Ovary (tissue), 9 donors: ENCODE measurements around the gene INTS4. TPM values are rescaled to one million over a fixed set of nuclear protein-coding genes. Genes with fewer than 3 reads are reported as not detected.
A peak's percentile ranks its signal among the peaks of the same experiment; 100 is the strongest.
"Not testable (repeated sequence)": the region's sequence is repeated elsewhere in the genome, so short reads cannot be mapped to it uniquely, and the experiment has no call there.

Source experiments
- DNase-seq, 5 donors: peaks; one replicate each; pipeline ENCODE4 v3.0.0-alpha.2; 2019 to 2020
- H3K27ac ChIP-seq, 2 donors: fragments of 200-600 bp; one replicate each; pipeline versions ENCODE4 v1.5.1 to v1.8.0; 2019 to 2022
- H3K27me3 ChIP-seq: fragments of 200-600 bp; one replicate; pipeline ENCODE4 v1.8.0; 2022
- H3K36me3 ChIP-seq: fragments of 200-600 bp; sonication (generic); one replicate; pipeline ENCODE4 v1.5.1; 2019
- H3K4me1 ChIP-seq: one replicate; pipeline ENCODE4 v1.8.1; 2013; ENCODE audit warnings: mild to moderate bottlenecking, moderate library complexity; ENCODE audit not compliant: insufficient read depth
- H3K4me3 ChIP-seq: fragments of 200-600 bp; sonication (generic); one replicate; pipeline ENCODE4 v1.5.1; 2017
- H3K9me3 ChIP-seq, 2 donors: fragments of 200-600 bp in 1 of 2; sonication (generic) in 1 of 2; one replicate each; pipeline versions ENCODE4 v1.5.1 to v1.8.1; 2013 to 2019; ENCODE audit warnings: mild to moderate bottlenecking in 1 of 2, moderate library complexity in 1 of 2
- CTCF ChIP-seq, 3 donors: fragments of 450-650 bp in 2 of 3; fragments of 200-600 bp in 1 of 3; IDR thresholded peaks; one replicate each; pipeline versions ENCODE4 v1.5.1 to v1.8.0; 2016 to 2022; ENCODE audit warnings: antibody characterized with exemption in 3 of 3, mild to moderate bottlenecking in 1 of 3
- EP300 ChIP-seq: sonication (generic); formaldehyde crosslinking; IDR thresholded peaks from one replicate; pipeline ENCODE4 v1.6.1; 2017; ENCODE audit warnings: antibody characterized with exemption
- POLR2A ChIP-seq: fragments of 450-650 bp; IDR thresholded peaks from one replicate; pipeline ENCODE4 v1.6.1; 2017; ENCODE audit warnings: antibody characterized with exemption, mild to moderate bottlenecking, moderate library complexity
- WGBS, 3 donors: extraction: QIAGEN DNeasy Blood & Tissue Kit in 1 of 3; methylation state at CpG; one replicate each; pipeline versions ENCODE4 v1.1.5 to v1.1.7; 2013 to 2017; 5-methylcytosine and 5-hydroxymethylcytosine counted together
- intact Hi-C, 4 donors: fragments of 100-400 bp; cut with DNase I; formaldehyde crosslinking; loops; one replicate each; pipeline versions ENCODE4 v1.11.0 to v1.15.1; 2022 to 2023
- polyA plus RNA-seq, 2 donors: library from polyadenylated mRNA; stranded (reverse); fragments of 200-250 nt in 1 of 2; fragments of 350-450 nt in 1 of 2; fragmentation: Illumina TruSeq in 1 of 2; extraction: RNeasy Lipid Tissue Mini Kit (QIAGEN cat#74804) in 1 of 2; gene quantifications; one replicate each; pipeline ENCODE4 v1.2.3, GENCODE V29; 2013 to 2014
- total RNA-seq, 7 donors: library from RNA; depleted of rRNA in 2 of 7; stranded (reverse); fragments of >200 nt in 2 of 7; fragmentation: NEBNext Ultra II Directional in 3 of 7; extraction: Animal tissue kit (Norgen Biotek cat#: 25700) in 3 of 7; gene quantifications; one replicate each; pipeline versions ENCODE4 v1.1.0 to v1.2.4, GENCODE V29; 2016 to 2023
- donor health status: DM: no; HTN: no; CAD: no; lungs with moderate emphysema.
- donor health status: DM: no; HTN: no; CAD: no.
- donor health status: Bipolar disorder and iron deficiency.
- donor health status: DM: yes; HTN: yes; CAD: no.
- donor health status: DM: no; HTN: no; CAD: no.
- donor health status: DM: yes; HTN: yes; CAD: no.

The INTS4 gene
- total and polyA plus RNA-seq, 9 donors = 15.7 to 37.7 (median 29.7) TPM

GRCh38 chr11:78032090-78032489, 37.6 kb upstream of the INTS4 start:
- H3K9me3 ChIP-seq = no peaks in the 10 kb centered on the region
- no peaks in the 10 kb centered on the region for H3K27me3 ChIP-seq
- DNase-seq = no peak
- no peak overlapping the region for H3K27ac ChIP-seq
- no peak overlapping the region for H3K4me3 ChIP-seq
- TF ChIP-seq POLR2A (no peak), CTCF (IDR thresholded peaks at IDR 0.05) (no peak), EP300 (no peak)
- no peaks in the 10 kb centered on the region for H3K36me3 ChIP-seq
- H3K4me1 ChIP-seq = peaks cover 4% of the 10 kb centered on the region
- intact Hi-C loops = loop anchor here in 1 of 4 donors (5.0 kb wide), 1 partner anchor 1640 kb away; no protein-coding TSS in a partner anchor

DNA sequence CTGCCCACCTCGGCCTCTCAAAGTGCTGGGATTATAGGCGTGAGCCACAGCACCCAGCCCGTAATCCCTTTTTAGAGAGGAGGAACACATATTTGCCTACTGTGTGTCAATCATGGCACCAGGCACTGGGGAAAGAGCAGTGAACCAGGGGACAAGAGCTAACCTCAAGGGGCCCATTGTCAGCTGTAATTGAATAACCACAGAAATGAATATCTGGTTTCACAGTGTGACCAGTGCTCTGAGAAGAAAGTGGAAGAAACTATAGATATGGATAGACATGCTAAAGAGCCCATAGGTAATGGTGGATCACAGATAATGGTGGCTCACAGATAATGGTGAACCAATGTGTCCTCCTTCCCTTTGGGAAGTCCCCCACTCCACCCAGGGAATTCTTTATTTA, 37.2 kb upstream of the INTS4 start:
- Histone ChIP-seq H3K4me3 (no peak overlapping the region), H3K36me3 (no peaks in the 10 kb centered on the region), H3K9me3 (no peaks in the 10 kb centered on the region), H3K27me3 (no peaks in the 10 kb centered on the region), H3K4me1 (peaks cover 4% of the 10 kb centered on the region), H3K27ac (no peak overlapping the region)
- TF ChIP-seq EP300 (no peak), POLR2A (no peak), CTCF (IDR thresholded peaks at IDR 0.05) (no peak)
- no peak for DNase-seq
- 92 to 98% (median 97%) methylated on average over 3 of the region's 3 CpGs for WGBS, 3 donors
- intact Hi-C loops = loop anchor here in 1 of 4 donors (5.0 kb wide), 1 partner anchor 1641 kb away; no protein-coding TSS in a partner anchor

DNA sequence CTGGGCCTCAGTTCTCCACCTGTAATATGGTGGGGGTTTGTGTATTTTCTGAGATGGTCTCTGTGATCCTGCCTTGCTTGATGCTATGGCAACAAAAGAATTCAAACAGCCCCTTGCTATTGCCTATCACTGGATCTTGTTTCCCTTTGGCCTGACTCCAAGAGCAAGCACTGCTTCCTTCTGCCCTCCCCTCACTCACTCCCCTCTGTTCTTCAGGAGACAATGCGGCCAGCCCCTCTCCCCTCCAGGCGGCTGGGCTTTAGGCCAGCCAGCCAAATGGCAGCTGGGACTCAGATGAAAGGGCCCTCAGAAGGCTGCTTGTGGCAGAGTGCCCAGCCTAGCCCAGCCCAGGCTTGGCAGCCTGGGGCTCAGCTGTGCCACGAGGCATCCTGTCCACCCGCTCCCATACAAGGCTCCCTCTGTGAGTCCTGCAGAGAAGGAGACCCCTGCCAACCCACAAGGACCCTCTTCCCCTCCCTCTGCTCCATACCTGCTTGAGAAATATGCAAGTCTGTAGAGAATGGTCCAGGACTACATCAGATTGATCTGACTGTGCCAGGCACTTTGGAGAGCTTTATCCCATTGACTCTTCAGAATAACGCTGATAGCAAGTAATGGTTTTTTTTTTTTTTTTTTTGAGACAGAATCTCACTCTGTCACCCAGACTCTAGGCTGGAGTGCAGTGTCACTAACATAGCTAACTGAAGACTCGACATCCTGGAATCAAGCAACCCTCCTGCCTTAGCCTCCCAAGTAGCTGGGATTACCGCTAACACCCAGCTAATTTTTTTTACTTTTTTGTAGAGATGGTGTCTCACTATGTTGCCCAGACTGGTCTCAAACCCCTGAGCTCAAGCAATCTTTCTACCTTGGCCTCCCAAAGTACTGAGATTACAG, 36.2 kb upstream of the INTS4 start:
- DNase-seq = peak in 3 of 5 donors; percentile 34 to 47 (median 39)
- WGBS, 3 donors = 28 to 41% (median 31%) methylated on average over 7 of the region's 7 CpGs
- no peak overlapping the region for H3K27ac ChIP-seq
- no peaks in the 10 kb centered on the region for H3K27me3 ChIP-seq
- intact Hi-C loops = loop anchor here in 1 of 4 donors (5.0 kb wide), 1 partner anchor 1642 kb away; no protein-coding TSS in a partner anchor
- TF ChIP-seq EP300 (no peak), POLR2A (no peak), CTCF (IDR thresholded peaks at IDR 0.05) (no peak)
- H3K4me3 ChIP-seq = no peak overlapping the region
- H3K4me1 ChIP-seq = peaks cover 4% of the 10 kb centered on the region
- H3K9me3 ChIP-seq = no peaks in the 10 kb centered on the region
- H3K36me3 ChIP-seq = no peaks in the 10 kb centered on the region

- H3K9me3 ChIP-seq, H3K4me3 ChIP-seq, DNase-seq, H3K4me1 ChIP-seq, intact Hi-C loops, H3K36me3 ChIP-seq, H3K27ac ChIP-seq, H3K27me3 ChIP-seq: not testable (repeated sequence)
- WGBS, 3 donors = 85 to 91% (median 87%) methylated on average over 9 of the region's 9 CpGs
Observed at GRCh38 chr11:78028423-78028822, 34.0 kb upstream of the INTS4 start.

DNA sequence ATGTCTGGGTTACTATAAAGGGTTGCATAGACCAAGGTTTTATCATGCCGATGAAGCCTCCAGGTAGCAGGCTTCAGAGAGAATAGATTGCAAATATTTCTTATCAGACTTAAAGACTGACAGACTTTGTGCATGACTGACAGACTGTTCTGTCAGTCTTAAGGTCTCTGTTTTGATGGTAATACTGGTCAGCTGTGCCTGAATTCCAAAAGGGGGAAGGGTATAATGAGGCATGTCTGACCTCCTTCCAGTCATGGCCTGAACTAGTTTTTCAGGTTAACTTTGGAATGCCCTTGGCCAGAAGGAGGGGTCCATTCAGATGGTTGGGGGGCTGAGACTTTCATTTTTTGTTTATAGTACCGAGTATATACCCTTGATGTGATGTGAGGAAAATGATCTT, 33.3 kb upstream of the INTS4 start:
- TF ChIP-seq EP300 = no peak
- TF ChIP-seq CTCF (IDR thresholded peaks at IDR 0.05) = no peak
- no peak for TF ChIP-seq POLR2A
- intact Hi-C loops = no loop called here
- no peaks in the 10 kb centered on the region for H3K9me3 ChIP-seq
- no peaks in the 10 kb centered on the region for H3K27me3 ChIP-seq
- 91 to 93% (median 92%) methylated on average over 2 of the region's 2 CpGs for WGBS, 3 donors
- H3K36me3 ChIP-seq = no peaks in the 10 kb centered on the region
- H3K4me3 ChIP-seq = no peak overlapping the region
- DNase-seq = no peak
- H3K4me1 ChIP-seq = peaks cover 4% of the 10 kb centered on the region
- H3K27ac ChIP-seq = no peak overlapping the region
